Uterus (tissue), 4 donors: ENCODE results near the gene PIGW. TPM values are rescaled to one million over a fixed set of nuclear protein-coding genes. Genes with fewer than 3 reads are reported as not detected.
"Not testable (repeated sequence)": the region's sequence is repeated elsewhere in the genome, so short reads cannot be mapped to it uniquely, and the experiment has no call there.

Experiments used
- DNase-seq, 2 donors: peaks; one replicate each; pipeline ENCODE4 v3.0.0-alpha.2; 2019 to 2020
- H3K27ac ChIP-seq, 2 donors: fragments of 200-600 bp; sonication (generic); 1 replicate in 1 of 2; 2 replicates in 1 of 2; pipeline ENCODE4 v1.5.1; 2016 to 2018
- H3K27me3 ChIP-seq, 2 donors: fragments of 200-600 bp; sonication (generic); one replicate each; pipeline ENCODE4 v1.5.1; 2018 to 2019; ENCODE audit warnings: control low read depth in 1 of 2
- H3K36me3 ChIP-seq, 2 donors: fragments of 200-600 bp; sonication (generic); one replicate each; pipeline ENCODE4 v1.5.1; 2019; ENCODE audit warnings: control low read depth in 1 of 2
- H3K4me1 ChIP-seq, 2 donors: fragments of 200-600 bp; sonication (generic); one replicate each; pipeline ENCODE4 v1.5.1; 2018 to 2019; ENCODE audit warnings: control low read depth in 1 of 2
- H3K4me3 ChIP-seq, 2 donors: fragments of 200-600 bp; sonication (generic); 1 replicate in 1 of 2; 2 replicates in 1 of 2; pipeline ENCODE4 v1.5.1; 2018 to 2019; ENCODE audit warnings: mild to moderate bottlenecking in 1 of 2
- H3K9me3 ChIP-seq, 2 donors: fragments of 200-600 bp; sonication (generic); one replicate each; pipeline ENCODE4 v1.5.1; 2019; ENCODE audit warnings: control low read depth in 1 of 2
- CTCF ChIP-seq, 4 experiments: fragments of 200-600 bp in 2 of 4; fragments of 450-650 bp in 2 of 4; sonication (generic) in 2 of 4; IDR thresholded peaks; one replicate each; pipeline ENCODE4 v1.5.1; 2016 to 2019; ENCODE audit warnings: antibody characterized with exemption in 4 of 4, mild to moderate bottlenecking in 2 of 4, moderate library complexity in 1 of 4
- POLR2A ChIP-seq, 2 donors: fragments of 450-650 bp; IDR thresholded peaks; one replicate each; pipeline ENCODE4 v1.6.1; 2016; ENCODE audit warnings: antibody characterized with exemption in 2 of 2, mild to moderate bottlenecking in 1 of 2, moderate library complexity in 1 of 2
- intact Hi-C: fragments of 100-400 bp; cut with DNase I; formaldehyde crosslinking; loops from one replicate; pipeline ENCODE4 v1.15.1; 2023; ENCODE audit warnings: low total_unique reads
- total RNA-seq, 4 donors: library from RNA; depleted of rRNA in 3 of 4; stranded (reverse); fragments of >200 nt in 3 of 4; gene quantifications; one replicate each; pipeline versions ENCODE4 v1.1.0 to v1.2.4, GENCODE V29; 2014 to 2023
- donor health status: DM: yes; HTN: yes; CAD: no.

The PIGW gene
- total RNA-seq, 4 donors from 2014 or later = 8.6 to 12.9 (median 11.0) TPM; not detected in 1

- H3K4me3 ChIP-seq = no peak overlapping the region
- no peaks in the 10 kb centered on the region for H3K27me3 ChIP-seq
- intact Hi-C loops = no loop called here
- H3K27ac ChIP-seq = no peak overlapping the region
- no peak for TF ChIP-seq CTCF (IDR thresholded peaks at IDR 0.05)
- no peak for TF ChIP-seq POLR2A (IDR thresholded peaks at IDR 0.05)
- no peaks in the 10 kb centered on the region for H3K36me3 ChIP-seq
- no peak for DNase-seq
- H3K4me1 ChIP-seq = no peaks in the 10 kb centered on the region
- no peaks in the 10 kb centered on the region for H3K9me3 ChIP-seq
These were observed 30.6 kb upstream of the PIGW start for GRCh38 chr17:36504156-36504545.

GRCh38 chr17:36505171-36505570 is 29.6 kb upstream of the PIGW start:
- intact Hi-C loops = no loop called here
- no peak for DNase-seq

GRCh38 chr17:36506249-36506826 is 28.4 kb upstream of the PIGW start:
- TF ChIP-seq CTCF (IDR thresholded peaks at IDR 0.05) (no peak), POLR2A (IDR thresholded peaks at IDR 0.05) (no peak)
- Histone ChIP-seq H3K9me3 (no peaks in the 10 kb centered on the region), H3K27me3 (no peaks in the 10 kb centered on the region), H3K4me1 (no peaks in the 10 kb centered on the region), H3K36me3 (no peaks in the 10 kb centered on the region), H3K4me3 (no peak overlapping the region), H3K27ac (no peak overlapping the region)
- intact Hi-C loops = no loop called here
- no peak for DNase-seq

More at GRCh38 chr17:36505171-36505570, 29.6 kb upstream of the PIGW start:
- no peaks in the 10 kb centered on the region for H3K9me3 ChIP-seq
- H3K4me1 ChIP-seq = no peaks in the 10 kb centered on the region
- TF ChIP-seq CTCF (IDR thresholded peaks at IDR 0.05) (no peak), POLR2A (IDR thresholded peaks at IDR 0.05) (no peak)
- no peaks in the 10 kb centered on the region for H3K27me3 ChIP-seq
- H3K36me3 ChIP-seq = no peaks in the 10 kb centered on the region
- no peak overlapping the region for H3K4me3 ChIP-seq
- no peak overlapping the region for H3K27ac ChIP-seq

GRCh38 chr17:36506831-36507230 is 28.0 kb upstream of the PIGW start:
- intact Hi-C loops = no loop called here
- TF ChIP-seq POLR2A (IDR thresholded peaks at IDR 0.05) (no peak), CTCF (IDR thresholded peaks at IDR 0.05) (no peak)
- no peak for DNase-seq
- H3K36me3 ChIP-seq = no peaks in the 10 kb centered on the region
- no peaks in the 10 kb centered on the region for H3K27me3 ChIP-seq
- no peak overlapping the region for H3K4me3 ChIP-seq
- no peaks in the 10 kb centered on the region for H3K4me1 ChIP-seq
- H3K27ac ChIP-seq = no peak overlapping the region
- no peaks in the 10 kb centered on the region for H3K9me3 ChIP-seq

- TF ChIP-seq POLR2A (IDR thresholded peaks at IDR 0.05) (no peak), CTCF (IDR thresholded peaks at IDR 0.05) (no peak)
- intact Hi-C loops = no loop called here
- Histone ChIP-seq H3K4me1 (no peaks in the 10 kb centered on the region), H3K27me3 (no peaks in the 10 kb centered on the region), H3K9me3 (no peaks in the 10 kb centered on the region), H3K36me3 (no peaks in the 10 kb centered on the region), H3K27ac (no peak overlapping the region), H3K4me3 (no peak overlapping the region)
- DNase-seq = no peak
These were observed 27.5 kb upstream of the PIGW start for GRCh38 chr17:36507266-36507665.

- H3K4me1 ChIP-seq, H3K4me3 ChIP-seq, DNase-seq, H3K27ac ChIP-seq, H3K36me3 ChIP-seq, H3K9me3 ChIP-seq, H3K27me3 ChIP-seq, intact Hi-C loops: not testable (repeated sequence)
These were observed 26.3 kb upstream of the PIGW start for GRCh38 chr17:36508439-36508838.
